GM23248 (cell line): ENCODE measurements around the gene TTC28. TPM values are rescaled to one million over a fixed set of nuclear protein-coding genes. Genes with fewer than 3 reads are reported as not detected.

Source experiments
- DNase-seq: peaks from one replicate; pipeline ENCODE4 v3.0.0-alpha.2; 2015
- H2AFZ ChIP-seq: fragments of 200-600 bp; sonication (generic); 2 replicates; pipeline ENCODE4 v1.6.1; 2016; ENCODE audit warnings: antibody characterized with exemption
- H3F3A ChIP-seq: fragments of 200-600 bp; sonication (generic); 2 replicates; pipeline ENCODE4 v1.6.1; 2016; ENCODE audit warnings: mild to moderate bottlenecking, antibody characterized with exemption, mixed run types; ENCODE audit not compliant: insufficient read depth
- H3K27ac ChIP-seq: fragments of 200-600 bp; sonication (generic); 2 replicates; pipeline ENCODE4 v1.5.1; 2016; ENCODE audit warnings: mild to moderate bottlenecking
- H3K27me3 ChIP-seq: fragments of 200-600 bp; sonication (generic); replicated peaks from 2 replicates; pipeline ENCODE4 v1.6.1; 2016; ENCODE audit warnings: mild to moderate bottlenecking; ENCODE audit not compliant: insufficient read depth
- H3K36me3 ChIP-seq: fragments of 200-600 bp; sonication (generic); 2 replicates; pipeline ENCODE4 v1.6.1; 2016; ENCODE audit warnings: low read depth, mild to moderate bottlenecking
- H3K4me1 ChIP-seq: fragments of 200-600 bp; sonication (generic); 2 replicates; pipeline ENCODE4 v1.6.1; 2016; ENCODE audit warnings: mild to moderate bottlenecking; ENCODE audit not compliant: insufficient read depth
- H3K4me2 ChIP-seq: fragments of 200-600 bp; sonication (generic); one replicate; pipeline ENCODE4 v1.6.1; 2016; ENCODE audit warnings: mild to moderate bottlenecking; ENCODE audit not compliant: unreplicated experiment
- H3K4me3 ChIP-seq: fragments of 200-600 bp; sonication (generic); 2 replicates; pipeline ENCODE4 v1.5.1; 2016; ENCODE audit warnings: mild to moderate bottlenecking
- H3K79me2 ChIP-seq: fragments of 200-600 bp; sonication (generic); 2 replicates; pipeline ENCODE4 v1.6.1; 2016; ENCODE audit warnings: mild to moderate bottlenecking; ENCODE audit not compliant: insufficient read depth
- H3K9ac ChIP-seq: fragments of 200-600 bp; sonication (generic); 2 replicates; pipeline ENCODE4 v1.6.1; 2016; ENCODE audit warnings: mild to moderate bottlenecking
- H3K9me2 ChIP-seq: fragments of 200-600 bp; sonication (generic); 2 replicates; pipeline ENCODE4 v1.6.1; 2016; ENCODE audit warnings: mixed run types, mild to moderate bottlenecking, moderate library complexity; ENCODE audit not compliant: insufficient read depth
- H3K9me3 ChIP-seq: fragments of 200-600 bp; sonication (generic); one replicate; pipeline ENCODE4 v1.6.1; 2017; ENCODE audit warnings: low read depth
- H4K20me1 ChIP-seq: fragments of 200-600 bp; sonication (generic); 2 replicates; pipeline ENCODE4 v1.6.0; 2016; ENCODE audit not compliant: insufficient read depth
- EZH2 ChIP-seq: fragments of 200-600 bp; sonication (generic); IDR thresholded peaks from 2 replicates; pipeline ENCODE4 v1.6.1; 2018; ENCODE audit warnings: antibody characterized with exemption, mild to moderate bottlenecking; ENCODE audit not compliant: insufficient read depth, poor library complexity, severe bottlenecking
- EZH2phosphoT487 ChIP-seq: fragments of 200-600 bp; sonication (generic); IDR thresholded peaks from 2 replicates; pipeline ENCODE4 v1.6.1; 2018; ENCODE audit warnings: antibody characterized with exemption, moderate library complexity, mild to moderate bottlenecking, low read depth; ENCODE audit not compliant: insufficient read depth
- WGBS, 2 experiments: methylation state at CpG; one replicate each; pipeline ENCODE4 v1.1.6; 2015 to 2017; ENCODE audit warnings: low lambda C conversion rate in 2 of 2, low coverage in 1 of 2; ENCODE audit errors: missing lambda C conversion rate in 2 of 2; 5-methylcytosine and 5-hydroxymethylcytosine counted together
- in situ Hi-C: fragments of 300-500 bp; cut with MboI; formaldehyde crosslinking; loops from 2 replicates; pipeline ENCODE4 v1.15.0; 2020
- polyA plus RNA-seq: library from polyadenylated mRNA; unstranded; fragments of >200 nt; fragmentation: Nextera tagmentation; extraction: Ambion mirVana; gene quantifications from 2 replicates; pipeline ENCODE4 v1.2.1, GENCODE V29; 2016
- total RNA-seq: library from RNA; depleted of rRNA; stranded (reverse); fragments of >200 nt; shearing (Covaris generic); gene quantifications from 2 replicates; pipeline ENCODE4 v1.2.3, GENCODE V29; 2014

Gene TTC28
- total and polyA plus RNA-seq, 2 experiments from 2014 or later = 12.5 to 41.9 TPM

- Histone ChIP-seq H4K20me1 (no peaks in the 10 kb centered on the region), H3F3A (0 out of 2 replicates have a peak, but pooled peaks cover 5% of the 10 kb centered on the region), H3K9ac (no peak overlapping the region), H3K9me3 (no peaks in the 10 kb centered on the region), H3K79me2 (no peaks in the 10 kb centered on the region), H2AFZ (no peak overlapping the region), H3K4me2 (no peak overlapping the region), H3K27me3 (no peaks in the 10 kb centered on the region), H3K9me2 (no peaks in the 10 kb centered on the region), H3K4me3 (no peak overlapping the region), H3K36me3 (no peaks in the 10 kb centered on the region), H3K27ac (no peak overlapping the region), H3K4me1 (peaks cover 1% of the 10 kb centered on the region; the same call in 1 of the 2 replicates)
- peak; percentile 76 for DNase-seq
- 61 to 63% methylated on average over 3 of the region's 3 CpGs for WGBS, 2 experiments
- no peak for TF ChIP-seq EZH2phosphoT487
- TF ChIP-seq EZH2 = no peak
- in situ Hi-C loops = loop anchor here (10.0 to 25.0 kb wide), 2 partner anchors 224 to 437 kb away; no protein-coding TSS in a partner anchor
These were observed 79.0 kb downstream of the TTC28 start for GRCh38 chr22:28600546-28601143.

- H2AFZ ChIP-seq = no peak overlapping the region
- H3K9me2 ChIP-seq = no peaks in the 10 kb centered on the region
- peaks cover 10% of the 10 kb centered on the region for H3K4me1 ChIP-seq
- no peaks in the 10 kb centered on the region for H3K27me3 ChIP-seq
- no peak for TF ChIP-seq EZH2phosphoT487
- no peak for TF ChIP-seq EZH2
- 0 out of 2 replicates have a peak, but pooled peaks cover 8% of the 10 kb centered on the region for H3F3A ChIP-seq
- DNase-seq = no peak
- no peaks in the 10 kb centered on the region for H3K36me3 ChIP-seq
- no peak overlapping the region for H3K4me2 ChIP-seq
- no peaks in the 10 kb centered on the region for H3K79me2 ChIP-seq
- WGBS, 2 experiments = 29 to 33% methylated on average over 2 of the region's 2 CpGs
- H3K9ac ChIP-seq = no peak overlapping the region
- H3K9me3 ChIP-seq = no peaks in the 10 kb centered on the region
- H3K27ac ChIP-seq = no peak overlapping the region
- in situ Hi-C loops = loop anchor here (10.0 to 25.0 kb wide), 3 partner anchors 225 to 438 kb away; no protein-coding TSS in a partner anchor
- no peak overlapping the region for H3K4me3 ChIP-seq
- no peaks in the 10 kb centered on the region for H4K20me1 ChIP-seq
These were observed 79.9 kb downstream of the TTC28 start for GRCh38 chr22:28599693-28600092.

- DNase-seq = no peak
- Histone ChIP-seq H3K4me2 (no peak overlapping the region), H3K27me3 (no peaks in the 10 kb centered on the region), H2AFZ (no peak overlapping the region), H3K36me3 (no peaks in the 10 kb centered on the region), H3K4me1 (peaks cover 15% of the 10 kb centered on the region), H3K9me3 (no peaks in the 10 kb centered on the region), H3K79me2 (no peaks in the 10 kb centered on the region), H3K27ac (no peak overlapping the region), H3K9me2 (no peaks in the 10 kb centered on the region), H3F3A (0 out of 2 replicates have a peak, but pooled peaks cover 8% of the 10 kb centered on the region), H3K4me3 (no peak overlapping the region), H4K20me1 (no peaks in the 10 kb centered on the region), H3K9ac (no peak overlapping the region)
- in situ Hi-C loops = loop anchor here (10.0 kb wide), 1 partner anchor 333 kb away; no protein-coding TSS in a partner anchor
- WGBS, 2 experiments = 84 to 87% methylated on average over 3 of the region's 3 CpGs
- TF ChIP-seq EZH2phosphoT487 = no peak
- no peak for TF ChIP-seq EZH2
These were observed 82.0 kb downstream of the TTC28 start for GRCh38 chr22:28597665-28598064.

GRCh38 chr22:28594797-28595462, 84.7 kb downstream of the TTC28 start:
- H3K9me2 ChIP-seq = no peaks in the 10 kb centered on the region
- no peak overlapping the region for H2AFZ ChIP-seq
- H3K9me3 ChIP-seq = no peaks in the 10 kb centered on the region
- 0 out of 2 replicates have a peak, but pooled peaks cover 8% of the 10 kb centered on the region for H3F3A ChIP-seq
- TF ChIP-seq EZH2phosphoT487 (no peak), EZH2 (no peak)
- no peak overlapping the region for H3K4me3 ChIP-seq
- no peaks in the 10 kb centered on the region for H3K79me2 ChIP-seq
- H4K20me1 ChIP-seq = no peaks in the 10 kb centered on the region
- H3K9ac ChIP-seq = no peak overlapping the region
- no peaks in the 10 kb centered on the region for H3K27me3 ChIP-seq
- 27% methylated on average over 4 of the region's 4 CpGs for WGBS, 2 experiments
- H3K36me3 ChIP-seq = no peaks in the 10 kb centered on the region
- in situ Hi-C loops = loop anchor here (10.0 kb wide), 1 partner anchor 330 kb away; no protein-coding TSS in a partner anchor
- peak; percentile 86 for DNase-seq
- peaks cover 15% of the 10 kb centered on the region for H3K4me1 ChIP-seq
- H3K27ac ChIP-seq = no peak overlapping the region
- peak overlapping the region; percentile 47 for H3K4me2 ChIP-seq
